ENCODE data around the gene USP44.
"Not testable (repeated sequence)": the region's sequence is repeated elsewhere in the genome, so short reads cannot be mapped to it uniquely, and the experiment has no call there.

The USP44 gene

DNA sequence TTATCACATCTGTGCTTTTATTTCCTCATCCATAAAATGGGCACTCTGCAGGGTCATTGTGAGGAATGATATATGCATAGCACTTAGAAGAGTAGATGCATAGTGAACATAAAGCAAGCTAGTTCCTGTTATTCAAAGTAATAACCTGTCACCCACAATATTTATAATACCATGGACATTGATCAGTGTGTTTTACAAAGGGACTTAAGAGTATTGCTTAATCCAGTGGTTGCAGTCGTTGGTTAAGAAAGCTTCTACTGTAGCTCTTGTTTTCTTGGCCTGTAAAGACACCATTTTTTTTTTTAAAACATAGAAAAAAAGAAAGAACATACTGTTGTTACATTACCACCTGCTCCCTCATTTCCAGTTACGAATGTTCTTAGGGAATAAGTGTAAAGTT, 64.3 kb downstream of the USP44 start:
- Histone ChIP-seq H3K36me3 (replicated peaks; ENCODE audit: low read depth, low read length) (peaks cover 33% of the 10 kb centered on the region), H3K4me3 (ENCODE audit: low read length) (no peak overlapping the region), H3K4me2 (ENCODE audit: low read length) (no peak overlapping the region), H4K20me1 (ENCODE audit: insufficient read depth, low read length) (0 out of 2 replicates have a peak, but pooled peaks cover 3% of the 10 kb centered on the region), H3K4me1 (ENCODE audit: low read length) (no peaks in the 10 kb centered on the region), H2AFZ (ENCODE audit: low read depth, low read length) (no peak overlapping the region), H3K9me3 (ENCODE audit: insufficient read depth, low read length) (no peaks in the 10 kb centered on the region), H3K27ac (ENCODE audit: low read length) (no peak overlapping the region), H3K79me2 (ENCODE audit: low read length) (peaks cover 11% of the 10 kb centered on the region), H3K9ac (ENCODE audit: low read length) (no peak overlapping the region), H3K27me3 (ENCODE audit: low read depth, low read length) (no peaks in the 10 kb centered on the region)
- TF ChIP-seq EZH2phosphoT487 (IDR thresholded peaks at IDR 0.05; ENCODE audit: low read depth): no peak
- no peak for TF ChIP-seq CTCF (IDR thresholded peaks at IDR 0.05; ENCODE audit: low read depth, low read length)

DNA sequence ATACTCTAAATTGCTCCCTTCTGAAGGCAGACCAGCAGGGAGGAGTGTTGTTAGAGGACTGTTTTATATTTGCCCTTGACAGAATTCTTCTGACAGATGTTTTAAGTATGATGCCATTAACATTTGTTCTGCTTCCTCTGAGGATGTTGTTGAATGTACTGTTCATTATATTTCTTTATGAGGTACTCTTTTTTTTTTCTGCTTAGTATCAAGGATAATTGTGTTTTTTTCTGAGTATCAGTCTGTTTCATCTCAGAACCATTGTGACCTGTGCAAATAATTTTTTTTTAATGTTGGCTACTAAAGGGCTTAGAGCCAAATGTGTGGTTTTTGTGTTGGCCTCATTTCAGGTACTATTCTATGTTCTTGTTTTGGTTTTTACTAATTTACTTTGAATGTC, 66.8 kb downstream of the USP44 start:
- Histone ChIP-seq H3K27me3 (ENCODE audit: low read depth, low read length) (no peaks in the 10 kb centered on the region), H3K79me2 (ENCODE audit: low read length) (peaks cover 36% of the 10 kb centered on the region), H3K4me2 (ENCODE audit: low read length) (no peak overlapping the region), H2AFZ (ENCODE audit: low read depth, low read length) (no peak overlapping the region), H3K9ac (ENCODE audit: low read length) (no peak overlapping the region), H3K36me3 (replicated peaks; ENCODE audit: low read depth, low read length) (peaks cover 40% of the 10 kb centered on the region), H4K20me1 (ENCODE audit: insufficient read depth, low read length) (peaks cover 15% of the 10 kb centered on the region; the same call in 1 of the 2 replicates), H3K4me3 (ENCODE audit: low read length) (no peak overlapping the region), H3K27ac (ENCODE audit: low read length) (no peak overlapping the region), H3K4me1 (ENCODE audit: low read length) (no peaks in the 10 kb centered on the region), H3K9me3 (ENCODE audit: insufficient read depth, low read length) (no peaks in the 10 kb centered on the region)
- TF ChIP-seq EZH2phosphoT487 (IDR thresholded peaks at IDR 0.05; ENCODE audit: low read depth): no peak

- H3K4me2 ChIP-seq (ENCODE audit: low read length); H3K27ac ChIP-seq (ENCODE audit: low read length); H3K4me3 ChIP-seq (ENCODE audit: low read length); H3K4me1 ChIP-seq (ENCODE audit: low read length); H3K9me3 ChIP-seq (ENCODE audit: insufficient read depth, low read length); H3K27me3 ChIP-seq (ENCODE audit: low read depth, low read length); H2AFZ ChIP-seq (ENCODE audit: low read depth, low read length); H3K9ac ChIP-seq (ENCODE audit: low read length): not testable (repeated sequence)
- Histone ChIP-seq H3K79me2 (ENCODE audit: low read length) (peaks cover 56% of the 10 kb centered on the region), H3K36me3 (replicated peaks; ENCODE audit: low read depth, low read length) (peaks cover 44% of the 10 kb centered on the region), H4K20me1 (ENCODE audit: insufficient read depth, low read length) (peaks cover 19% of the 10 kb centered on the region; the same call in 1 of the 2 replicates)
Observed at GRCh38 chr12:95482564-95482963, 68.7 kb downstream of the USP44 start.

- Histone ChIP-seq H3K36me3 (replicated peaks; ENCODE audit: low read depth, low read length) (peaks cover 45% of the 10 kb centered on the region), H2AFZ (ENCODE audit: low read depth, low read length) (no peak overlapping the region), H3K4me3 (ENCODE audit: low read length) (no peak overlapping the region), H3K27me3 (ENCODE audit: low read depth, low read length) (no peaks in the 10 kb centered on the region), H3K27ac (ENCODE audit: low read length) (no peak overlapping the region), H3K79me2 (ENCODE audit: low read length) (peaks cover 62% of the 10 kb centered on the region), H3K9ac (ENCODE audit: low read length) (no peak overlapping the region), H3K9me3 (ENCODE audit: insufficient read depth, low read length) (no peaks in the 10 kb centered on the region), H3K4me1 (ENCODE audit: low read length) (no peaks in the 10 kb centered on the region), H3K4me2 (ENCODE audit: low read length) (no peak overlapping the region), H4K20me1 (ENCODE audit: insufficient read depth, low read length) (peaks cover 19% of the 10 kb centered on the region; the same call in 1 of the 2 replicates)
- TF ChIP-seq EZH2phosphoT487 (IDR thresholded peaks at IDR 0.05; ENCODE audit: low read depth) (no peak), CTCF (IDR thresholded peaks at IDR 0.05; ENCODE audit: low read depth, low read length) (no peak)
Observed at GRCh38 chr12:95481888-95482287, 69.4 kb downstream of the USP44 start.

DNA sequence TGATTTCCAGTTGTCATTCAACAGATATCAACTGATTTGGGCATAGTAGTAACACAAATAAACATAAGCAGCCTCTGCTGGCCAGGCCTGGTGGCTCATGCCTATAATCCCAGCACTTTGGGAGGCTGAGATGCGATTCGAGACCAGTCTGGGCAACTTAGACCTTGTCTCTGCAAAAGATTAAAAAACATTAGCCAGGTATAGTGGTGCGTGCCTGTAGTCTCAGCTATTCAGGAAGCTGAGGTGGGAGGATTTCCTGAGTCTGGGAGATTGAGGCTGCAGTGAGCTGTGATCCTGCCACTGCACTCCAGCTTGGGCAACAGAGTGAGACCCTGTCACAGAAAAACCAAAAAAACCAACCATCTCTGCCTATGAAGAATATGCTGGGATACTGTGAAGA, 70.2 kb downstream of the USP44 start:
- H4K20me1 ChIP-seq (ENCODE audit: insufficient read depth, low read length): peaks cover 19% of the 10 kb centered on the region; the same call in 1 of the 2 replicates
- H3K4me2 ChIP-seq (ENCODE audit: low read length): no peak overlapping the region
- H3K4me3 ChIP-seq (ENCODE audit: low read length): no peak overlapping the region
- no peaks in the 10 kb centered on the region for H3K9me3 ChIP-seq (ENCODE audit: insufficient read depth, low read length)
- H3K9ac ChIP-seq (ENCODE audit: low read length): no peak overlapping the region
- H3K27me3 ChIP-seq (ENCODE audit: low read depth, low read length): no peaks in the 10 kb centered on the region
- H3K27ac ChIP-seq (ENCODE audit: low read length): no peak overlapping the region
- peaks cover 71% of the 10 kb centered on the region for H3K79me2 ChIP-seq (ENCODE audit: low read length)
- H3K4me1 ChIP-seq (ENCODE audit: low read length): no peaks in the 10 kb centered on the region
- TF ChIP-seq CTCF (IDR thresholded peaks at IDR 0.05; ENCODE audit: low read depth, low read length) (no peak), EZH2phosphoT487 (IDR thresholded peaks at IDR 0.05; ENCODE audit: low read depth) (no peak)
- no peak overlapping the region for H2AFZ ChIP-seq (ENCODE audit: low read depth, low read length)
- H3K36me3 ChIP-seq (replicated peaks; ENCODE audit: low read depth, low read length): peaks cover 48% of the 10 kb centered on the region

Measured in OCI-LY3 (cell line).